ENCODE data around the gene CCDC88C.

The CCDC88C gene

GRCh38 chr14:91366749-91367148, 50.9 kb downstream of the CCDC88C start:
- DNase-seq (ENCODE audit: low read depth): no peak

- no peak for DNase-seq (ENCODE audit: low read depth)
These were observed 52.1 kb downstream of the CCDC88C start for GRCh38 chr14:91365552-91365951.

GRCh38 chr14:91364524-91365270, 52.9 kb downstream of the CCDC88C start:
- DNase-seq (ENCODE audit: low read depth): no peak

GRCh38 chr14:91363776-91364523, 53.7 kb downstream of the CCDC88C start:
- no peak for DNase-seq (ENCODE audit: low read depth)

GRCh38 chr14:91361233-91361811, 56.3 kb downstream of the CCDC88C start:
- DNase-seq (ENCODE audit: low read depth): no peak

GRCh38 chr14:91360490-91361232, 57.0 kb downstream of the CCDC88C start:
- DNase-seq (ENCODE audit: low read depth): no peak

GRCh38 chr14:91358654-91359220, 58.9 kb downstream of the CCDC88C start:
- DNase-seq (ENCODE audit: low read depth): no peak

GRCh38 chr14:91358025-91358319, 59.6 kb downstream of the CCDC88C start:
- no peak for DNase-seq (ENCODE audit: low read depth)

GRCh38 chr14:91357272-91358024, 60.2 kb downstream of the CCDC88C start:
- no peak for DNase-seq (ENCODE audit: low read depth)

- DNase-seq (ENCODE audit: low read depth): no peak
These were observed 61.3 kb downstream of the CCDC88C start for GRCh38 chr14:91356181-91356763.

GRCh38 chr14:91354979-91355685, 62.5 kb downstream of the CCDC88C start:
- DNase-seq (ENCODE audit: low read depth): no peak

- DNase-seq (ENCODE audit: low read depth): no peak
These were observed 63.3 kb downstream of the CCDC88C start for GRCh38 chr14:91354221-91354916.

- no peak for DNase-seq (ENCODE audit: low read depth)
These were observed 64.6 kb downstream of the CCDC88C start for GRCh38 chr14:91352728-91353692.

GRCh38 chr14:91352053-91352452, 65.6 kb downstream of the CCDC88C start:
- DNase-seq (ENCODE audit: low read depth): no peak

GRCh38 chr14:91351512-91351862, 66.1 kb downstream of the CCDC88C start:
- DNase-seq (ENCODE audit: low read depth): no peak

GRCh38 chr14:91350813-91351511, 66.7 kb downstream of the CCDC88C start:
- no peak for DNase-seq (ENCODE audit: low read depth)

- DNase-seq (ENCODE audit: low read depth): no peak
These were observed 67.2 kb downstream of the CCDC88C start for GRCh38 chr14:91350483-91350812.

GRCh38 chr14:91349481-91350074, 68.0 kb downstream of the CCDC88C start:
- DNase-seq (ENCODE audit: low read depth): peak; percentile 52
